ENCODE results near the gene IL12RB1.

IL12RB1 gene

GRCh38 chr19:18104793-18105131, 18.0 kb upstream of the IL12RB1 start:
- Histone ChIP-seq H3K4me3 (ENCODE audit: low read depth in 1 of 2, low read length in 1 of 2) (peak overlapping the region; percentile 56 to 59), H3K9me3 (no peaks in the 10 kb centered on the region), H3K4me1 (ENCODE audit: control insufficient read depth in 1 of 2, insufficient read depth in 1 of 2, low read depth in 1 of 2, low read length in 1 of 2) (peaks cover 41 to 43% of the 10 kb centered on the region in 2 experiments), H3K27me3 (peaks cover 18% of the 10 kb centered on the region), H3K27ac (peak overlapping the region; percentile 58), H3K36me3 (no peaks in the 10 kb centered on the region)
- no peak for TF ChIP-seq CTCF (IDR thresholded peaks at IDR 0.05)

- Histone ChIP-seq H3K9me3 (no peaks in the 10 kb centered on the region), H3K4me1 (ENCODE audit: control insufficient read depth in 1 of 2, insufficient read depth in 1 of 2, low read depth in 1 of 2, low read length in 1 of 2) (peaks cover 41 to 42% of the 10 kb centered on the region in 2 experiments), H3K27me3 (peaks cover 35% of the 10 kb centered on the region), H3K27ac (no peak overlapping the region), H3K36me3 (no peaks in the 10 kb centered on the region), H3K4me3 (ENCODE audit: low read depth in 1 of 2, low read length in 1 of 2) (no peak overlapping the region)
- no peak for TF ChIP-seq CTCF (IDR thresholded peaks at IDR 0.05)
Observed at GRCh38 chr19:18102916-18103542, 16.3 kb upstream of the IL12RB1 start.

GRCh38 chr19:18101268-18101667, 14.5 kb upstream of the IL12RB1 start:
- TF ChIP-seq CTCF (IDR thresholded peaks at IDR 0.05), result no peak
- Histone ChIP-seq H3K4me3 (ENCODE audit: low read depth in 1 of 2, low read length in 1 of 2) (no peak overlapping the region), H3K27ac (no peak overlapping the region), H3K4me1 (ENCODE audit: control insufficient read depth in 1 of 2, insufficient read depth in 1 of 2, low read depth in 1 of 2, low read length in 1 of 2) (peaks cover 37 to 42% of the 10 kb centered on the region in 2 experiments), H3K27me3 (peaks cover 38% of the 10 kb centered on the region), H3K36me3 (no peaks in the 10 kb centered on the region), H3K9me3 (no peaks in the 10 kb centered on the region)

GRCh38 chr19:18100710-18101109, 14.0 kb upstream of the IL12RB1 start:
- peaks cover 38% of the 10 kb centered on the region for H3K27me3 ChIP-seq
- TF ChIP-seq CTCF (IDR thresholded peaks at IDR 0.05), result no peak
- peaks cover 37 to 42% of the 10 kb centered on the region in 2 experiments for H3K4me1 ChIP-seq (ENCODE audit: control insufficient read depth in 1 of 2, insufficient read depth in 1 of 2, low read depth in 1 of 2, low read length in 1 of 2)
- H3K4me3 ChIP-seq (ENCODE audit: low read depth in 1 of 2, low read length in 1 of 2), result no peak overlapping the region
- no peak overlapping the region for H3K27ac ChIP-seq
- no peaks in the 10 kb centered on the region for H3K9me3 ChIP-seq
- H3K36me3 ChIP-seq, result no peaks in the 10 kb centered on the region

- no peak overlapping the region for H3K4me3 ChIP-seq (ENCODE audit: low read depth in 1 of 2, low read length in 1 of 2)
- no peak overlapping the region for H3K27ac ChIP-seq
- TF ChIP-seq CTCF (IDR thresholded peaks at IDR 0.05), result no peak
Observed at GRCh38 chr19:18099623-18099995, 12.9 kb upstream of the IL12RB1 start.

More at GRCh38 chr19:18099623-18099995, 12.9 kb upstream of the IL12RB1 start:
- Histone ChIP-seq H3K36me3 (no peaks in the 10 kb centered on the region), H3K9me3 (no peaks in the 10 kb centered on the region), H3K27me3 (peaks cover 38% of the 10 kb centered on the region), H3K4me1 (ENCODE audit: control insufficient read depth in 1 of 2, insufficient read depth in 1 of 2, low read depth in 1 of 2, low read length in 1 of 2) (peaks cover 33 to 38% of the 10 kb centered on the region in 2 experiments)

Measured in neutrophil (primary cell).